Globus pallidus (tissue), 1 donor: Measurements from ENCODE around the gene SUDS3.
"Not testable (repeated sequence)": the region's sequence is repeated elsewhere in the genome, so short reads cannot be mapped to it uniquely, and the experiment has no call there.

Experiments
- DNase-seq: peaks from one replicate; pipeline ENCODE4 v3.0.0-alpha.2; 2015; ENCODE audit warnings: low spot score

Gene SUDS3

DNA sequence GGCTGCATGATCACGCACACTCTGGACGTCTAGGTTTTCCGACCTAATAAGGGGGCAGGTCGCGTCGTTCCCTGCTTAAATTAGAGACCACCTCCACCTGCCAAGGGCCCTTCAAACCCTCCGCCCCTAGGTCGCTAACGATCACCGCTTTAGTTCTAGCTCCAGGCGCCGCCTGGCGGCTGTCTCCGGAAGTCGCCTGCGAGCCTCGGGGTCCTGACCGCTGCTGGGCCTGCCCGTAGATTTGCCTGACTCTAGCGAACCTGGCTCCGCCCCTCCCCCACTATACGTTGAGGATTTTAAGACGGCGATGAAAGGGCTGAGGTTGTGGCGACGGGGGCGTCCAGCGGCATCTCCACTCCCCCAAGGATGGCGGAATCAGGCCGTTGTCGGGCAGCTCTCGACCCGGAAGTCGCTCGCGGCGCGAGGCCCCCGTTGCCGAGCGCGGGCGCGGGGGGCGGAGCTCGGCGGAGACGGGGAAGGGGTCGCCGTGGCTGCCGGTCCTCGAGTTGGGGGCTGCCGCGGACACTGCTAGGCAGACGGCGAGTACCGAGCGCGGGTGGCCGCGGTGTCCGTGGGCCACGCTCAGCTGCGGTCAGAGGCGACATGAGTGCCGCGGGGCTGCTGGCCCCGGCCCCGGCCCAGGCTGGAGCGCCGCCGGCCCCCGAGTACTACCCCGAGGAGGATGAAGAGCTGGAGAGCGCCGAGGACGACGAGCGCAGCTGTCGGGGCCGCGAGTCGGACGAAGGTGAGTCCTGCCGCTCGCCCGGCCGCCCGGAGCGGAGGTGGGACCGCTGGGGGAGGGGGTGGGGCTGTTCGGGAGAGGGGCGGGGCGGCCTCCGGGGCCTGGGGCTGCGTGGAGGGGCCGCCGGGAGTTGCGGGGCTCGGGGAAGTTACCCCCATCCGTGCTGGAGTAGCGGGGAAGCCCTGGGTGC is at the start of gene SUDS3:
SUDS3 (plus strand) TSS at position 467 of the 932 bp plus-strand sequence; CDS start at position 604, 137 bp downstream.
- peak; percentile 89 for DNase-seq

GRCh38 chr12:118326991-118327390 is 49.4 kb upstream of the SUDS3 start:
- DNase-seq: no peak

DNA sequence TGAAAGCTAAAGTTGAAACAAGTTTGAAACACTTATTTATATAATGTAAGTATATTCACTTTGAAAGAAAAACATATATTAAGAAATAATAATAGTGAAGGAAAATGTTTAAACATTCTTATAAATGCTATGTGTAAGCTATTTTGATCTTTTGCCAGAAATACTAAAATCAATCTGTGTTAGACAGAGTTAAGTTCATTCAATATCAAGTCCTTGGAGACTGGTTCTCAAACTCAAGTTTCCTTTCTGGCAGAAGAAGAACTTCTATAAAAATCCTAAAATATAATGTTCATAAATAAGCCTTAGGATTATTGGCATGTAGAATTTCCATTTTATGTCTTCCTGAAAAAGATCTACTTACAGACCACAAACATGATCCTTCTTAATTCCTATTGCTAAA is 49.0 kb upstream of the SUDS3 start:
- DNase-seq: no peak

DNA sequence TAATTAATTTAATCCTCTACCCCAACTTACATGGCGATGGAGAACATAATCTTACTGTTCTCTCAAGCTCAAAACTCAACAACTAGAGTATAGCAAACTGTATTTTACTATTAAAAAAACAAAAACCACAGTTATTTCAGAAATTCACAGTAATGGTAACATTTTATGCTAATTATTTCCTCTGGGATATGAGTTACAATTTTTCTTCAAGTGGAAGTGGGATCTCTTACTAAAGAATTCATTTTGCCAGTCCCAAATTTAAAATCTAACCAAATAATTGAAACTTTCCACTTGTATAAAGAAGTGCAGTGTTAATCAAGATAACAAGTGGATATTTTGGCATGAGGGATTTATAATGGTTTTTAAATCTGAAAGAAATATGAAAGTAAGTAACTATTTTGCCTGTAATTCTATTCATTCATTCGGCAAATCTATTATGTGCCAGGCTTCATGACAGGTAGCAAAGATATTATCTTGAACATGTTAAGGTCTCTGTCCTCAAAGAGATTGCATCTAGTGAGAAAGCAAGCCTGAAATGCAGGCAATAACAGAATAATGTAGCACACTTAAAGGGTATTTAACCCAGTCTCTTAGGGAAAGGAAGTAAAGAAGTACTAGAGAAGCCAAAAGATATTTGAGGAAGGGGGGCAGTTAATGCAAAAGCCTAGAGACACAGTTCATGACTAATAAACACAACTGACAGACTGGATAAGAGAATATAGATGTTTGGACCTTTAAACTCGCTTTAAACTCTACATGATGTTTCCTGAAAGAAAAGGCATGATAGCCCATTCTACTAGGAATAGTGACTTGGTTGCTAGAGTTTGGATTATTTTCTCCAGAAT is 47.6 kb upstream of the SUDS3 start:
- DNase-seq: no peak

GRCh38 chr12:118330421-118331018 is 45.8 kb upstream of the SUDS3 start:
- DNase-seq: no peak

GRCh38 chr12:118332511-118332910 is 43.8 kb upstream of the SUDS3 start:
- no peak for DNase-seq

- DNase-seq: no peak
Measured at GRCh38 chr12:118334241-118334640, 42.1 kb upstream of the SUDS3 start.

DNA sequence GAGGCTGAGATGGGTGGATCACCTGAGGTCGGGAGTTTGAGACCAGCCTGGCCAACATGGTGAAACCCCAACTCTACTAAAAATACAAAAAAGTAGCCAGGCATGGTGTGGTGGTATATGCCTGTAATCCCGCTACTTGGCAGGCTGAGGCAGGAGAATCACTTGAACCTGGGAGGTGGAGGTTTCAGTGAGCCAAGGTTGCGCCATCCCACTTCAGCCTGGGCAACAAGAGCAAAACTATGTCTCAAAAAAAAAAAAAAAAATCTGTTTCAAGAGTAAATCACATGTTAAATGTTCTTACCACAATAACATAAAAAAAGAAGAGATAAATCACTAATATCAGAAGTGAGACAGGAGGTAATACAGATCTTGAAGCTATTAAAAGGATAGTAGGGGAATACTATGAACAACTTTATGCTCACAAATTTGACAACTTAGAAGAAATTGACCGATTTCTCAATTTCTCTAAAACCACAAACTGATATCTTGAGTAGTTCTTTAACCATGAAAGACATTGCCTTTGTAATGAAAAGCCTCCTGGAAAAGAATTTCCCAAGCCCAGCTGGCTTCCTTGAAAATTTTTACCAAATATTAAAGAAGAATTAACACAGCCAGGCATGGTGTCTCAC is 41.3 kb upstream of the SUDS3 start:
- no peak for DNase-seq

DNA sequence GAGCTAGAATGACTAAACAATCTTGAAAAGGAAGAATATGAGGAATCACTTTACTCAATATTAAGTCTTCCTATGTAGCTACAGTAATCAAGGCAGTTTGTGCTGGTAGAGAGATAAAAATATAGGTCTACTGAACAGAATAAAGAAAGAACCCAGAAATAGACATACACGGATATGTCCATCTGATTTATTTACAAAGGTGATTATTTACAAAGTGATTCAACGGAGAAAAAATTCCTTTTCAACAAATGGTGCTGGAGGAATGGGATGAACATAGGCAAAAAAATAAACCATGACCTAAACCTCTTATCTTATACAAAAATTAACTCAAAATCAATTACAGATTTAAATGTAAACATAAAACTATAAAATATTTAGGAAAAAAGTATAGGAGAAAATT is 40.2 kb upstream of the SUDS3 start:
- no peak for DNase-seq

- no peak for DNase-seq
Measured at GRCh38 chr12:118337194-118337838, 39.0 kb upstream of the SUDS3 start.

DNA sequence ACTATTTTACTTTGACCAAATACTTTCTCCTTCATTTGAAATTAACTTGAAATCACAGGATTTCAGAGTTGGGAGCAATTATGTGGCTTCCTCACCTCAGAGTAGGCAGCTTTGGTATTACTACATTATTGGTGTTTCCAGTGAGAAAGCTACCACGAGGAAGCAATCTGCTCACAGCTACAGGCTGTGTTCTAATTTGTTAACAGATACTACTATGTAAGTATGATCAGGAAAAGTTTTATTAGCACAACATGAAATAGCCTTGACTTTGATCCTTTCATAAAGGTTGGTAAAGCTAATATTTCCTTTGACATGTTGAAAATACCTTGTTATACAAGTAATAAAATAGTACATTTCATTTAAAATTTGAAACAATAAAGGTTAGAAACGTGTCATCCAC is 34.3 kb upstream of the SUDS3 start:
- no peak for DNase-seq

GRCh38 chr12:118344829-118345228 is 31.5 kb upstream of the SUDS3 start:
- no peak for DNase-seq

DNA sequence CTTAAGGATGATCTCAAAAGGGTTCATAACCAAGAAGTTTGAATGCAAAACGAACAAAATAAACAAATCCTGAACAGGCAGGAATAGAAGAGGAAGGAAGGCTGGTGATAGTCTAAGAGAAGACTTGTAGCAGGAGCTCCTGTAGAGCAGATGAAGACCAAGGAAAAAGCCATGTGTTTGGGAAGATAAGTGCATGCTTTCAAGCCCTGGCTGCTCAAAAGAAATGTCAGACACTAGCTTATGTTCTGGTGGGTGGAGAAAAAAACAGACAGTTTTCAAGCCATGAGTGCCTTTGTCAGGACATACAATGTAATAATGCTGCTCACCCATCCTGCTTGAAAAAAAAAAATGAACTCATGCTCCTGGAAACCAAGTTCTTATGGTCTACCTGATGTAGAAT is 31.0 kb upstream of the SUDS3 start:
- DNase-seq: no peak

DNA sequence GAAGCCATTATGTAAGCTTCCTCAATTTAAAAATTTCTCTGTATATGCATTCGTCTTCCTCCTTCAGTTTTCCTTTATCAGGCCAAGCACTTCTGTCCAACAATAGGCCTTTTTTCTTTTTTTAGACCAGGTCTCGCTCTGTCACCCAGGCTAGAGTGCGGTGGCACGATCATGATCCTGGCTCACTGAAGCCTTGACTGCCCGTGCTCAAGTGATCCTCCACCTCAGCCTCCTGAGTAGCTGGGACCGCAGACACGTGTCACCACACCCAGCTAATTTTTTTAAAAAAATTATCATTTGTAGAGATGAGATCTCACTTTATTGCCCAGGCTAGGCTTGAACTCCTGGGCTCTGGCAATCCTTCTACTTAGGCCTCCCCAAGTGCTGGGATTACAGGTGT is 29.5 kb upstream of the SUDS3 start:
- no peak for DNase-seq

- no peak for DNase-seq
Measured at GRCh38 chr12:118347916-118348315, 28.4 kb upstream of the SUDS3 start.

DNA sequence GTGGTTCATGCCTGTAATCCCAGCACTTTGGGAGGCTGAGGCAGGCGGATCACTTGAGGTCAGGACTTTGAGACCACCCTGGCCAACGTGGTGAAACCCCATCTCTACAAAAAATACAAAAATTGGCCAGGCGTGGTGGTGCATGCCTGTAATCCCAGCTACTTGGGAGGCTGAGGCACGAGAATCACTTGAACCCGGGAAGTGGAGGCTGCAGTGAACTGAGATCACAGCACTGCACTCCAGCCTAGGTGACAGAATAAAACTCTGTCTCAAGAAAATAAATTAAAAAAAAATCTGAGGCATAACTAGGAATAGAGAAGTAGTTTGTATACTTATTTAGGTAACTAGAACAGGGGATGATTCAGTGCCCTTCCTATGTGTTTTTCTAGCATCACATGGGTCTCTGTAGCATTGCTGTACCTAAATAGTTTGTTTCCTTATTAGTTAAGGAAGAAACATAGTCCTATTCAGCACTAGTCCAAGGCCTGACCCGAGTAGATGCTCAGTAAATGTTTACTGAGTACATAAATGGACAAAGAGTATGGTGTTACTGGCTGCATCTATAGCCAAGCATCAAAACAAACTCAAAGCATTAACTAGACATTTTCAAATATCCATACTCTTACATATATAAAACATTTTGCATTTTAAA is 25.3 kb upstream of the SUDS3 start:
- DNase-seq: no peak

DNA sequence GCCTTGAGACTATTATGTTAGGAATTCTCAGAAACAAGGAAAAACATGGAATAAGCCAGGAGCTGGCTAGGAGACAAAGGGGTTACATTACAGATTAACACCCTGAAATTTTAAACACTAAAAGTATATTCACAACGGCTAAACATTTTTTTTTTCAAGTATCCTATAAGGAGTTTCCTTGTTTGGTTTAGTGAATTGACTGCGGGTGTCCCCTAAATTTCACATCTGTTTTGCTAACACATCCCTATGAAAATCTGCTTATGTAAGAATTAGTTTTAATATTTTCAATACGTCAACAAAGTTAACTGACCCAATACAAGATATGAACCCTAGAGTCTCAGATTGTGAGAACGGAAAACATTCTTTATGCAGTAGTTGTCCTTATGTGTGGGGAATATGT is 22.6 kb upstream of the SUDS3 start:
- DNase-seq: no peak

DNA sequence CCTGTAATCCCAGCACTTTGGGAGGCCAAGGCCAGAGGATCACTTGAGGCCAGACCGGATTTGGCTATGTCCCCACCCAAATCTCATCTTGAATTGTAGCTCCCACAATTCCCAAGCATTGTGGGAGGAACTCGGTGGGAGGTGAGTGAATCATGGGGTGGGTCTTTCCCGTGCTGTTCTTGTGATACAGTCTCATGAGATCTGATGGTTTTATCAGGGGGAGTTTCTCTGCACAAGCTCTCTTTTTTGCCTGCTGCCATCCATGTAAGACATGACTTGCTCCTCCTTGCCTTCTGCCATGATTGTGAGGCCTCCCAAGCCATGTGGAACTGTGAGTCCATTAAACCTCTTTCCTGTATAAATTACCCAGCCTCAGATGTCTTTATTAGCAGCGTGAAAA is 21.9 kb upstream of the SUDS3 start:
- DNase-seq: not testable (repeated sequence)

DNA sequence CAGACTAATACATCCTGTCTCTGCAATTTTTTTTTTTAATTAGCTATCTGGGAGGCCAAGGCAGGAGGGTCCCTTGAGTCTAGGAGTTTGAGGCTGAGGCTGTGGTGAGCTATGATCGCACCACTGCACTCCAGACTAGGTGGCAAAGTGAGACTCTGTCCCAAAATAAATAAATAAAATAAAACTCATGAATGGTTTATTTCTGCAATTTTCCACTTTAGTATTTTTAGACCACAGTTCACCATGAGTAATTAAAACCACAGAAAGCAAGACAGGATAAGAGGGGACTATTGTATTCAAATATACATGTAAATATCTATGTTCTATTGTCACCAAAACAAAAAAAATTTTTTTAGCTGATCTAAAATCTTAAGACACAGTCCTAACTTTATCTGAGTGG is 21.5 kb upstream of the SUDS3 start:
- DNase-seq: no peak

- DNase-seq: no peak
Measured at GRCh38 chr12:118355843-118356242, 20.5 kb upstream of the SUDS3 start.

- DNase-seq: no peak
Measured at GRCh38 chr12:118356809-118357256, 19.5 kb upstream of the SUDS3 start.
